GM21381 (cell line): Measurements from ENCODE around the gene NRDE2.
A peak's percentile ranks its signal among the peaks of the same experiment; 100 is the strongest.

Experiments
- ATAC-seq: cut with Tn5 transposase; IDR thresholded peaks from one replicate; pipeline ENCODE4 v1.9.1; 2021; ENCODE audit warnings: mild to moderate bottlenecking, moderate library complexity; ENCODE audit not compliant: unreplicated experiment

Gene NRDE2

DNA sequence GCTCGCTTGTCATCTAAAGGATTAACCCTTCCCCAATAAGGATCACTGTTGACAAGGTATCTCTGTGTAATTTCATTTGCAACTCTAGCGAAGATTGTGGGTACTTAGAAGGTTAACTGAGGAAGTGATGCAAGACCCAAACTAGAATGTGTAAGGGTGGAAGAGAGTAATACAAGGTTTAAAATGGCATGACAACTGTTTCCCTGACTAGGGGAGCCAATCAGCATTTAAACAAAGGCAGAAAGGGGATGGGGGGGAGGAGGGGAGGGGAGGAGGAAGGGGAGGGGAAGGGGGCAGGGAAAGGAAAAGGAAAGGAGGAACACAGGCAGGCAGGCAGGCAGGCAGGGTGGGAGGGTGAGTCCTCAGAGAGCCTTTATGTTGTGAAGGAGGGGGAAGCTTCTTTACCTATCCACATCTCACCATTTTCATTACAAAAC, 31.1 kb downstream of the NRDE2 start:
- no peak for ATAC-seq

DNA sequence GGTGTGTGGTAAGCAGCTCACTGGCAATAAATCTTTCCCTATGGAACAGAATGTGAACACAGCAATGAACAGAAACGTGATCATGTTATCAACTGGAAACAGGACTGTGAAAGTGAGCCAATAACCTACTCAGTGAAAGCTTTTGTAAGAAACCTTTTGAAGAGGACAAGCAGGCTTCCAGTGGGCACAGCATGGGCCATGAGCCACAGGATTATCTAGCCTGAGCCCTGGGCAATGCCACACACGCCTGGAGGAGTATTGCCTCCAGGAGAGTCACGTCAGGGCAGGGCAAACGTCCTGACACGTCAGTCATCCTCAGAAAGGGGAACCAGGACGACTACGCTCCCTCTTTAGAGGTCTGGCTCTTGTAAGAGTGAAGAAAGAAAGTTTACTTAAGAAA, 32.3 kb downstream of the NRDE2 start:
- no peak for ATAC-seq

DNA sequence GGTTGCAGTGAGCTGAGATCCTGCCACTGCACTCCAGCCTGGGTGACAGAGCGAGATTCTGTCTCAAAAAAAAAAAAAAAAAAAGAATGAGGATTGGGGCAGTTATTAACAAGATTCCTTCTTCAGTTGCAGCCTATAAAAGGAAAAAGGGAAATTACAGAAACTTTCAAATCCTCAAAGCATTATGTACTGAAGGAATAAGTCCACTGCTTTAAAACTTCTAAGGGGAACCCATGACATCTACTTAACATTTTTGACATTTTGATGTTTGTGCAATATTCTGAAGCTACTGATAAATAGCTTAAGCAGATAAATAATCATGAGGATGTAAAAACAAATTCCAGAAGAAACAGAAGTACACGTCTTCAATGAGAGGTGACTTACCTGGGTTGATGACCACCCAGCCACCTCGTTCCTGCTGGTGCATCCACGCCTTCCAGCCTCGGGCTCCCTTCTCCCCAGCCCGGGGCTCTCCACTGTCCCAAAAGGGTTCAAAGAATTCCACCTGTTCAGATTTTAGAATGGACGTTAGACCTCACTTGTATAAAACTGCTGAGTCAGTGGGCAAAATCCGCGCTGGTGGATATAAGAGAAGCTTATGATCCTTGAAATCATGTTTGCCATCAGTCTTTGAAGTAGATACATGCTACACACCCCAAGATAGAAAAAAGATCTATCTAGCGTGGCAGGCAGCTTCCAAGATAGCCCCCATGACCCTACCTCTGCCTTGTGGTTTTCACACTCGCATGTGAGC, 33.7 kb downstream of the NRDE2 start:
- ATAC-seq: no peak

DNA sequence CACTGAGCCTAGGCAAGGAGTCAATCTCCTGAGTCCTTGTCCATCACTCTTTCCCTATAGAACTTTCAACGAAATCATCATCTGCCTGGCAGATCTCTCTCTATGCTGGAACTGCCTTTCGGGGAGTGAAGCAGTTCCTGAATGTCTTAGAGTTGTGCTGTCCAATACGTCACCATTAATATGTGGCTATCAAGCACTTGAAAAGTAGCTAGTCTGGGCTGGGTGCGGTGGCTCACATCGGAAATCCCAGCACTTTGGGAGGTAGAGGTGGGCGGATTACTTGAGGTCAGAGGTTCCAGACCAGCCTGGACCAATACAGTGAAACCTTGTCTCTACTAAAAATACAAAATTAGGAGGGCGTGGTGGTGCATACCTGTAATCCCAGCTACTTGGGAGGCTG, 35.1 kb downstream of the NRDE2 start:
- ATAC-seq: no peak

DNA sequence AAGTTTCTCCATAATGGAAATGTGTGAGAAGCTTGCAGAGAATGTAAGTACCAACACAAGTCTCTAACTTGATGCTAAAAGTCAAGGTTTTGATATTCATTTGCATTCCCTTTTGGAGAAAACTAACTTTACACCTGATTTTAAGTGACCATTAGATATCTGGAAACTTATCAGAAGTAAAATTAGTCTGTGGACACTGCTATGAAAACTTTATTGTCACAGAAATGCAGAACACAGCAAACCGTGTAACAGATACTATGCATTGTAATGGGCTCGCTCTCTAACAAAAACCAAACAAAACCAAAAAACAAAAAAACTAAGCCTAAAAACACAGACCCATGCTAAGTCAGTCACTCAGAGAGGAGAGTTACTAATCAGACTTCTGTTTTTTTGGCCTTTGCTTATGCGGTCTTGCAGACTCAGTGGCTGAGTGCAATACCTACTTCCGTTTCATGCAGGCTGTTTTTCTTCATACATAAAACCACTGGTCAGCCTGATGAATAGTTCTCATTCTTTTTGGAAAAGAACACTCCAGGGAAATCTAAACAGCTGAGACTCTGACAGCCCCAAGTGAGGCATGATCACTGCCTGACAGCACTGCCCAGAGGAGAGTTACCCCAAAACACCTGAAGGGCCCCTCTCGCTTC, 35.7 kb downstream of the NRDE2 start:
- no peak for ATAC-seq

DNA sequence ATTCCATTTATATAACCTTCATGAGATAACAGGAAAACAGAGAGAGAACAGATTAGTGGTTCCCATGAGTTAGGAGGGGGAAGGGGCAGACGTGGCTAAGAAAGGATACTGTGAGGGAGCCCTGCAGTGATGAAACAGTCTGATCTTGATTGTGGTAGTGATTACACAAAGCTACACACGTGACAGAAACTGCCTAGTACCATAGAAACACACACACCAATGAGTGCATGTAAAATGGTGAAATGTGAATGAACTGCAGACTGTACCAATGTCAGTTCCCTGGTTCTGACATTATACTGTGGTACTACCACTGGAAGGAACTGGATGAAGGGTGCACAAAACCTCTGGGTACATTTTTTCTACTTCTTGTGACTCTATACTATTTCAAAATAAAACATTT, 36.9 kb downstream of the NRDE2 start:
- no peak for ATAC-seq

DNA sequence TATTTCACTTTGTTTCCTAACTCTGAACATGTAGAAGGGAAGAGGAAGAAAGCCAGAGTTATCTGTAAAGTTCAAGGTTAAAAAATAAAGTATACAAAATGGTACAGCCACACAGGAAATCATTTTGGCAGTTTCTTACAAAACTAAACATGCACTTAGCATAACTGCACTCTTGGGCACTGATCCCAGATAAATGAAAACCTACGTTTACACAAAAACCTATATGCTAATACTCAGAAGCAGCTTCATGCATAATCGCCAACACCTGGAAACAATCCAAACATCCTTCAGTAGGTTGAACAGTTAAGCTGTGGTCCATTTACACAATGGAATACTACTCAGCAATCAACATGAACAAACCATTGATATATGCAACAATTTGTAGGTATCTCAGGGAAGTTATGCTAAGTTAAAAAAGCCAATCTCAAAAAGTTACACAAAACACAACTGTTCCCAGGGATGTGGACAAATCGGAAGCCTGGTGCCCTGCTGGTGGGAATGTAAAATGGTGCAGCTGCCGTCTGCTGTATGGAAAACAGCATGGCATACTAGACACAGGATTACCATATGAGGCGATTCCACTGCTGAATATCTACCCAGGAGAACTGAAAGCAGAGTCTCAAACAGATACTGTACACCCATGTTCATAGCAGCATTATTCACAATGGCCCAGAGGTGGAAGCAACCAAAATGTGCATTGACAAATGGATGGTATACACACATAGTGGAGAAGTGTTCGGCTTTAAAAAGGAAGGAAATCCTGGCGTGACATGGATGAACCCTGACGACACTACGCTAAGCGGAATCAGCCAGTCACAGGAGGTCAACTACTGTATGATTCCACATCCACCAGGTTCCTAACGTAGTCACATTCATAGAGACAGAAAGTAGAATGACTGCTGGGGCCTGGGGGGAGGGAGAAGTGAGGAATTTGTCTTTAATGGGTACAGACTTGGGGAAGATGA, 37.7 kb downstream of the NRDE2 start:
- no peak for ATAC-seq

DNA sequence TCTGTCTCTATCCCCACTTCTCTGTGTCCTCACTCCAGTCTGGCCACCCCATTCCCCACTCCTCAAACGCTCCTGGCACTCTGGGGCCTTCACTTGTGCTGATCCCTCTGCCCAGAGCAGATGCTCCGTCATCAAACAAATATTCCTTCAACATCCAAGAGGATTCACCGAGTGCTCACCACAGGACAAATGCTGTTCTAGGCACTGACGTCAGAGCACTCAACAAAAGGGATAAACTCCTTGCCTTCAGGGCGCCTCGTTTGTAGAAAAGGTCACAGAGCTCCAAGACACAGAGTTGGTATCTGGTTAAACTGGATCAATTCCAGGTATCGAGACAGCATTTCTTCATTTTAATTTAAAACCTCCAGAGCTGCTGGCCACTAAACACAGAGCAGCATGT, 40.0 kb downstream of the NRDE2 start:
- no peak for ATAC-seq

DNA sequence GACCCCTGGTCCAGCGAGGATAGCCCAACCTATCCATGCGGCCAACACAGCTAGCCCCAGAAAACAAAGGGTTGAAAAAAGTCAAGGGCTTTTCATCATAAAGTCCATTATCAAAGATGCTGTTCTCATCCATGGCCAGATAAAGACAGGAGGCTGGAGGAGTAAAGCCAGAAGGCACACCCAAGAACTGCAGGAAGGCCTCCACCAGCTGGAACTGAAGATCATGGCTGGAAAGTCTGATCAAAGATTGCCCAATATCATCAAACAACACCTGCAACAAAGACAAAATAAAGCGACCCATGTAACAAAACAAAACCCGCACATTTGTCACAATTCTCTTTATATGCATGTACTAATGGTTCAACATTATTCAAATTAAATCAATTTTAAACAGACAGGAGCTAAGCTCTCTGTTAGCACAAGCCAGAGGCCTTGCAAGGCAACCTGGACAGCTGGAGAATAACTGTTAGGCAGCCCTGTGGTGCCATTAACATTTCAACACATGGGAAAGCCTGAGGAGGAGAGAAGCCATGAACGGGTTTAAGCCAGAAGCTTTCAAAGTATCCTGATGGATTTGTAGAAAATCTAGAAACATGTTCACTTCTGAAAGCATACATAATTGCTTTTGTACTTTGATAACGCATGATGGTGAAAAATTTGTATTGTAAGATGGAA, 41.3 kb downstream of the NRDE2 start:
- no peak for ATAC-seq

DNA sequence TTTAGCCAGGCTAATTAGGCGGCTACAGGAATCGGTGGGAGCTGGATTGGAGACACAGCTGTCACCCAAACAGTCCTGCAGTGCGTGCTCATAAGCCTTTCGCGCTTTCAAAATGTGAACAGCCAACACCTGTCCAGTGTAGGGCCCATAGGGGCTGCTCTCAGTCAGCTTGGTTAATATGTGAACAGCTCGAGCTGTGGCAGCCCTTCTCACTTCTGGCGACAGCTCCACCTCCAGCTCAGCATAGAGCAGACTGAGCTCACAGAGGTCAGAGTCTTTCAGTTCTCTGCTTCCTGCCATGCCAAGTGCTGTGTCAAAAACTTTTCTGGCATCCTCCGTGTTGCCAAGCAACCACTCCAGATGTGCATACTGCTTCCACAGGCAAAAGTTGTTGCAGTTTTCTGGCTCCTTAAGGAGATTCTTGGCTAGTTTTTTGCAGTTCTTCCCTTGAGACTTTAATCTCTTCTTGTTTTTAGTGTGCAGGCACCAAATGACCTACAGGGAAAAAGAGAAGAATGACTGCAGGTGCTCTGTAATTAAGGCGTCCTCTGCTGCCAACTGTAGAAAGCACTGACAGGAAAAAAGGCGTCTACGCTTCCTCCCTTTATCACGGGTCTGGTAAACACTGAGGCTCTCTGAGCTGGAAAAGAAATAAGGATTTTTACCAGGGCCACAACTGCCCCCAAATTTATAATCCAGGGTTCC, 42.9 kb downstream of the NRDE2 start:
- ATAC-seq: peak; percentile 98

DNA sequence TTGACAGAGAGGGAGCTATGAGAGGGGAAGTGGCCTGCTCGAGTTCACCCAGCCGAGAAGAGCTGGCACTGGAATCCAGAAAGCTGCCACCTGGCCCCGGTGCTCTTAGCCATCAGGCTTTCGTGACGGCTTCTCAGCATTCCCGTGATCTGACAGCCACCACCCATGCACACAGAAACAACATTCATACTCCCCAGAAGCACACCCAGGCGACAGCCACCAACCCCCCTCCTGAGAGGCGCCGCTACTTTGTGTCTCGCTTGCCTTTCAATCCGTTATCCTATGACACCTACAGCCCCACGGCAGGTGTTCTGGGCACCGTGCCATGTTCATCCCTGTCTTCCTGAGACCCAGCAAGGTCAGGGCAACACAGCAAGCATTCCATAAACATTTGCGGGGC, 44.0 kb downstream of the NRDE2 start:
- ATAC-seq: no peak

DNA sequence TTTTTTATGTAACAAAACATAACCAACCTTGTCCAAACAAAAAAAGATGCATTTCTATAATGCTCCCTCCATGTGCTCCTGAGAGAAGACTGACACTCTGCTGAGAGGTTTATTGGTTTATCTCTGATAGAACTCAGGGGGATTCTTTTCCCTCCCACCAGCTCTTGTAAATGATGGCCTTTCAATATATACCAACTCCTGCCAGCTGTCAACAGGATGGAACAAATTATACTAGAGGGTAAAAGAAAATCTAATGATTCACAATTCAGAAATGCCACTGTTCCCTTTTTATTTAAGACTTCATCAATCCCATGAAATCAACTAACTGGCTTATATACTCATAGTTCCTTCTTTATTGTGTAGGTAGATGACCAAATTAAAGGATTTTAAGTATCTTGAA, 50.0 kb downstream of the NRDE2 start:
- ATAC-seq: no peak

DNA sequence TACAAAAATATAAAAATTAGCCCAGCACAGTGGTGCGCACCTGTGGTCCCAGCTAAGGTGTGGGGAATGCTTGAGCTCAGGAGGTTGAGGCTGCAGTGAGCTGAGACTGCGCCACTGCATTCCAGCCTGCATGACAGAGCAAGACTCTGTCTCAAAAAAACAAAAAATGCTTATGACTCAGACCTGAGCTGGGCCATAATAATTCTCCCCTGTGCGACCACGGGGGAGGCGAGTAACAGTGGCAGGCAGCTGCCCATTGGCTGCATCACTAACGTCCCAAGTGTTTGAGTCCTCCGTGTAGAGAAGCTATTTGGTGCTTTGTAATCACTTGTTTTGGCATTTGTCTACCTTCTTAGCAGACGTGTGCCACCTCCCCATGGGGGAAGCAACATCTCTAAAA, 50.5 kb downstream of the NRDE2 start:
- no peak for ATAC-seq

DNA sequence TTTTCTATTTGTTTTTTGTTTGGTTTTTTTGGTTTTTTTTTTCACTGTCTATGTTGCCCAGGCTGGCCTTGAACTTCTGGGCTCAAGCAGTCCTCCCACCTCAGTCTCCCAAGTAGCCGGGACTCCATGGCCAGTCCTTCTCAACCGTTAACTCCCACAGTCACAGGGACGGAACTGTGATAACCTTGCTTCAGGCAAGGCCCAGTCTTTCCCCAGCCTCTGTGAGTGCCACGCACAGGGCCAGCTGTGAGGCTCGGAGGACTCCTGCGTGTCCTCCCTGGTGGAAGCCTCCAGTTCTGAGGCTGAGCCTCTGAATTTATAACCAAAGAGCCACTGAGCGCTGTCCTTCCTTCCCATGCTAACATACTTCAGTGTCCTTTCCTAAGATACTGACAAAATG, 51.6 kb downstream of the NRDE2 start:
- ATAC-seq: no peak

DNA sequence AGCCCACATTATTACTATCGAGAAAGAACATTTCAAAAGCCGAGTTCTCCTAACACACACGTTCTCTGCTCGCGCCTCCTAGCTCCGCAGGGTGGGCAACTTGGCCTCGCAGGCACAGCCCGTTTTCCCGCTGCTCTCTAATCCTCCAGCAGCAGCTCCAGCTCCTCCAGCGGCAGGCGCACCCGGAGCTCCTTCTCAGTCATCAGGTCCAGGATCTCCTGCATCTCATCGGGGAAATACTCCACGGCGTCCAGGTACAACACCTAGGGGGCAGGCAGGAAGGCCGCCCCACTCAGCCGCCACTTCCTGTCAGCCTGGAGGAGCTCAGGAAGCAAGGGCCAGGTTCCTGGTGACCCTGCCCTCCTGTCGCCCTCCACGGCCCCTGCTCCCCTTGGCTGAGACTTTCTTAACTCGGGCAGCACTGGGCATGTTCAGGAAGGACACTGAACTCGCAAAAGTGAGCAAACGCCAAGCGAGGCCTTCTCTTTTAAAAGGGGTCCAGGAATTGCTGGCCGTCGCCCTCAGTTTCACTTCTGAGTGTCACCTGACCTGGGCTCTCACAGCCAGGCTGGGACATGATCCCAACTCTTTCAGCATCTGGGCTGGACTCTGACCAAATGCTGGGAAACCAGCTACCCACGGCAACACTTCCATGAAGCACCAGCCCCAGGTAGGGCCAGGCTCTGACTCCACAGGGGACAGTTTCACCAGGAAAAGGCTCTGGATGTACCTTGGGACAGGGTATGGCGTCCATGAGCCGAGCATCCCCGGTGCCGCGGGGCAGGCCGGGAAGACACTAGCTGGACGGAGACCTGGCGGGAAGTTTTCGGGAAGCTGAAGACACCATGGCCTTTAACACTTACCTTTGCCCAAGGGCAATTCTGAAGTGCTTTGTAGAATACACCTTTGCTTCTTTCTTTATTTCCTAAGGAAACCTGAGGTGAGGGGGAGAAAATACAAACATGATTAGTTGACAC, 53.3 kb downstream of the NRDE2 start:
- no peak for ATAC-seq

DNA sequence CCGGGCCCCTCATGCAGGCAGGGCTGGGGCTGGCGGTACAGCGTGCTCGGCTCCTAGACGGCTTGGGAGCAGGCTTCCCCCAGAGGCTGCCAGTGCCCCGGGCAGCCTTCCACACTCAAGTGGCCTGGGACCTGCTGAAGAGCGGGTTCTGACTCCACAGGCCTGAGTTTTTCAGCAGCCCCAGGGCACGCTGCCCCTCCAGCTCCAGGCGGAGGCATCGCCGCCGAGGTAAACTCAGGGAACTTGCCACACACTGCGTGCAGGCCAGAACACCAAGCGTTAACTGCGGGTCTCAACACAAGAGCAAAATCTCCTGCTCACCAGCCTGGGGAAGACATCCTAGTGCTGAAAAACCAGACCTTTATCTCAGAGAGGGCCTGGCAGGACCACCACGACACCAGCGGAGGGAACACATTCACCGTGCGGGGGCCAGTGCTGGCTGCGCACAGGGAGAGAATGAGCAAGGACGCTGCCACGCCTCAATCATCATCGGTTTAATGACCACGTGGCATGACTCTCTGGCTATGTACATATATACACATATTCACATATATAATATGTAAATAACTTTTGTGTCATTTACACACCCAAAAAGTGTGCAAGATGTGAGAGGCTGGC, 54.1 kb downstream of the NRDE2 start:
- ATAC-seq: no peak

DNA sequence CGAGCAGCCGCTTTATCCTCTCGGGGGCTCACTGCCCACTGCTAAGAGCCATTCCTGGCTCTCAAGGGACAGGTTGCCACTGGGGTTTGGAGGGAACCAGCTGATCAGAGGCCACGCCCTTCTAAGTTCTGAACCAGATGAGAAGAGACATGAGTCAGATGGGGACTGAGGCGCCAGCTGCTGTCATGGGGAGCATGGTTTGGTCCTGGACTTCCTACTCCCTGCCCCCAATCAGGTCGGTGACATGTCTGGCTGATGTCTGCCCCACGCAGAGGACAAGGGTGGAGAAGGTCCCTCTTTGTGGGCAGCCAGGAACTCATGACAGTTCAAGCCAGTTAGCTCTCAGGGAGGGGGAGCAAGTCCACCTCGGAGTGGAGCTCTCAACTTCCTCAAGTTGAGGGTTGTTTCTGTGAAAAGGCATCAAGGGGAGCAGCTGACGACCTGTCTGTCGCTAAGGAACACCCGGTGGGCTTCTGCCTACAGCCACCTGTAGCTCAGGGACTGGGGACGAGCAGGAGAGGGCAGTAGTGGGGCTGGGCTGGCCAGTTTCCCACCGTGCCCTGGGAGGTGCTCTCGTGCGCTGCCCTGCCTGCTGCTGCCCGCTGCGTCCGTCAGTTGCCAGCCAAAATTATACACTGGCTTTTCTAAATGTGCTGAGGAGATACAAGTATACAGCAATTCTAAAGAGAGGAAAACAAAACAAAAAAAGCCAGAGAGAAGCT, 54.9 kb downstream of the NRDE2 start:
- no peak for ATAC-seq

DNA sequence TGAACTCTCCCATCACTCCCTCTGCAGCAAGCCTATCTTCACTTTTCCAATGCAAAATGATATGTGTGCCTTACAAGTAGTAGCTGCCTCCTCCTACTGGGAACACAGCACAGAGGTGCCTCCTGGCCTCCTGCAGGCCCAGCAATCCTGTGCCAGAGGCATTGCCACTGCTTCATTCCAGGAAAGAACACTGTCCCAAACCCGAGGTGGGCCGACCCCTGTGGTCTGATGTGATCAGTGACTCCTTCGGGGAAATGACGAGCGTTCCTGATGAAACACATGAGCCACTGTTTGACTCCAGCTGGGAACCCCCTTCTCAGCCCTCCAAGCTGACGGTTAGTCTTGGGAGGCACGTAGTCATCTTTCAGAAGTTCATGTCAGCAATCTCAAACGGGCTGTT, 55.9 kb downstream of the NRDE2 start:
- ATAC-seq: no peak
